IMR-90 (cell line): Measurements from ENCODE around the gene PLEKHB1. TPM values are rescaled to one million over a fixed set of nuclear protein-coding genes. Genes with fewer than 3 reads are reported as not detected.

Experiments used
- ATAC-seq: fragments of 200-7000 bp; cut with Tn5 transposase; 2 replicates; pipeline ENCODE4 v1.9.1; 2020; ENCODE audit warnings: low read depth, mild to moderate bottlenecking, moderate library complexity
- BruUV-seq: library from RNA; stranded (reverse); fragments of 400-500 nt; replicated peaks from 2 replicates; lab custom pipeline; 2021; lab: Mats Ljungman, UMichigan
- CTCF ChIA-PET: fragments of 300-600 bp; formaldehyde crosslinking; extraction: SDS; loops from one replicate; lab custom pipeline; 2021; ENCODE audit warnings: antibody characterized with exemption; lab: Yijun Ruan, JAX
- POLR2A ChIA-PET: fragments of 300-600 bp; sonication (Branson Sonifier 250); formaldehyde crosslinking; loops from one replicate; lab custom pipeline; 2022; ENCODE audit warnings: antibody characterized with exemption; ENCODE audit not compliant: unreplicated experiment; lab: Charles Lee
- DNase-seq: peaks from one replicate; pipeline ENCODE4 v3.0.0; 2013
- H2AFZ ChIP-seq: replicated peaks from 2 replicates; pipeline ENCODE3; 2013; ENCODE audit warnings: low read length, mild to moderate bottlenecking; ENCODE audit not compliant: poor library complexity
- H2AK5ac ChIP-seq: 2 replicates; pipeline ENCODE4 v1.6.1; 2013; ENCODE audit warnings: low read depth, low read length, inconsistent platforms
- H2AK9ac ChIP-seq: replicated peaks from 2 replicates; pipeline ENCODE3; 2013; ENCODE audit warnings: mild to moderate bottlenecking, low read depth, low read length, moderate library complexity; ENCODE audit not compliant: poor library complexity
- H2BK120ac ChIP-seq: 2 replicates; pipeline ENCODE4 v1.6.1; 2013; ENCODE audit warnings: low read depth, low read length, inconsistent platforms
- H2BK15ac ChIP-seq: 3 replicates; pipeline ENCODE4 v1.6.1; 2013; ENCODE audit warnings: low read depth, low read length, inconsistent platforms
- H2BK20ac ChIP-seq: 2 replicates; pipeline ENCODE4 v1.6.1; 2013; ENCODE audit warnings: low read depth, mild to moderate bottlenecking, inconsistent platforms, low read length, moderate library complexity
- H2BK5ac ChIP-seq: 2 replicates; pipeline ENCODE4 v1.6.1; 2013; ENCODE audit warnings: mild to moderate bottlenecking, low read depth, low read length, inconsistent platforms; ENCODE audit not compliant: poor library complexity, severe bottlenecking
- H3K14ac ChIP-seq: replicated peaks from 2 replicates; pipeline ENCODE4 v1.6.1; 2013; ENCODE audit warnings: low read depth, low read length, inconsistent platforms
- H3K18ac ChIP-seq: 2 replicates; pipeline ENCODE4 v1.6.1; 2013; ENCODE audit warnings: low read depth, low read length, control low read depth
- H3K23ac ChIP-seq: 2 replicates; pipeline ENCODE4 v1.6.1; 2013; ENCODE audit warnings: low read depth, low read length, inconsistent platforms
- H3K27ac ChIP-seq: 2 replicates; pipeline ENCODE4 v1.5.1; 2013; ENCODE audit warnings: mild to moderate bottlenecking, control low read depth, low read length; ENCODE audit not compliant: insufficient read depth
- H3K27me3 ChIP-seq: 2 replicates; pipeline ENCODE4 v1.6.1; 2013; ENCODE audit warnings: low read length; ENCODE audit not compliant: control insufficient read depth, insufficient read depth
- H3K36me3 ChIP-seq: 2 replicates; pipeline ENCODE4 v1.6.1; 2013; ENCODE audit warnings: low read length, mixed read lengths; ENCODE audit not compliant: control insufficient read depth, insufficient read depth
- H3K4ac ChIP-seq: 2 replicates; pipeline ENCODE4 v1.6.1; 2013; ENCODE audit warnings: low read depth, low read length, inconsistent platforms
- H3K4me1 ChIP-seq: 2 replicates; pipeline ENCODE4 v1.6.1; 2013; ENCODE audit warnings: low read length, mixed read lengths; ENCODE audit not compliant: control insufficient read depth, insufficient read depth
- H3K4me2 ChIP-seq: 2 replicates; pipeline ENCODE4 v1.6.1; 2013; ENCODE audit warnings: low read depth, mild to moderate bottlenecking, control low read depth, low read length, moderate library complexity
- H3K4me3 ChIP-seq: 2 replicates; pipeline ENCODE4 v1.5.1; 2013; ENCODE audit warnings: low read depth, mild to moderate bottlenecking, control low read depth, low read length, moderate library complexity; ENCODE audit not compliant: insufficient read depth
- H3K56ac ChIP-seq: 2 replicates; pipeline ENCODE4 v1.6.1; 2013; ENCODE audit warnings: low read length, inconsistent platforms; ENCODE audit not compliant: insufficient read depth; ENCODE audit errors: extremely low read depth
- H3K79me1 ChIP-seq, 2 experiments: 2 replicates each; pipeline ENCODE4 v1.6.1; 2013; ENCODE audit warnings: low read length in 2 of 2, inconsistent platforms in 1 of 2, low read depth in 1 of 2
- H3K9ac ChIP-seq: 2 replicates; pipeline ENCODE4 v1.6.1; 2013; ENCODE audit warnings: low read depth, low read length, control low read depth
- H3K9me1 ChIP-seq: 2 replicates; pipeline ENCODE4 v1.6.1; 2013; ENCODE audit warnings: low read length, inconsistent platforms; ENCODE audit not compliant: insufficient read depth
- H3K9me3 ChIP-seq: 2 replicates; pipeline ENCODE4 v1.6.1; 2013; ENCODE audit warnings: low read length; ENCODE audit not compliant: control insufficient read depth, insufficient read depth
- H4K20me1 ChIP-seq: 2 replicates; pipeline ENCODE4 v1.6.1; 2013; ENCODE audit warnings: low read length, inconsistent platforms; ENCODE audit not compliant: insufficient read depth
- H4K5ac ChIP-seq: 2 replicates; pipeline ENCODE4 v1.6.1; 2013; ENCODE audit warnings: mild to moderate bottlenecking, low read depth, low read length, control low read depth
- H4K8ac ChIP-seq, 2 experiments: 2 replicates each; pipeline ENCODE4 v1.6.1; 2013; ENCODE audit warnings: low read depth in 2 of 2, low read length in 2 of 2, control low read depth in 1 of 2, inconsistent platforms in 1 of 2
- H4K91ac ChIP-seq: 2 replicates; pipeline ENCODE4 v1.6.1; 2013; ENCODE audit warnings: low read depth, low read length, inconsistent platforms; ENCODE audit not compliant: insufficient read depth
- BHLHE40 ChIP-seq: fragments of 150-350 bp; IDR thresholded peaks from 2 replicates; pipeline ENCODE4 v1.6.1; 2016; ENCODE audit warnings: mild to moderate bottlenecking, low read depth, low read length
- CEBPB ChIP-seq: IDR thresholded peaks from 2 replicates; pipeline ENCODE4 v1.6.1; 2012; ENCODE audit warnings: low read depth, low read length, improper control_type of control experiment
- CHD1 ChIP-seq: IDR thresholded peaks from 2 replicates; pipeline ENCODE4 v1.6.1; 2012; ENCODE audit warnings: low read depth, low read length, improper control_type of control experiment
- CTCF ChIP-seq: conservative IDR thresholded peaks from 2 replicates; pipeline ENCODE4 v1.5.1; 2012; ENCODE audit warnings: mild to moderate bottlenecking, low read depth, low read length, improper control_type of control experiment
- ELK1 ChIP-seq: fragments of 150-350 bp; IDR thresholded peaks from 2 replicates; pipeline ENCODE4 v1.6.1; 2016; ENCODE audit warnings: low read depth, mild to moderate bottlenecking, low read length, moderate library complexity, borderline replicate concordance
- FOS ChIP-seq: fragments of 150-350 bp; IDR thresholded peaks from 2 replicates; pipeline ENCODE4 v1.6.1; 2016; ENCODE audit warnings: low read depth, low read length
- MAFK ChIP-seq: IDR thresholded peaks from 2 replicates; pipeline ENCODE4 v1.6.1; 2012; ENCODE audit warnings: low read depth, low read length, improper control_type of control experiment
- MAZ ChIP-seq: IDR thresholded peaks from 2 replicates; pipeline ENCODE4 v1.6.1; 2012; ENCODE audit warnings: low read depth, mild to moderate bottlenecking, low read length, improper control_type of control experiment, moderate library complexity, borderline replicate concordance
- MXI1 ChIP-seq: IDR thresholded peaks from 2 replicates; pipeline ENCODE4 v1.6.1; 2012; ENCODE audit warnings: low read depth, mild to moderate bottlenecking, low read length, moderate library complexity, borderline replicate concordance
- NFE2L2 ChIP-seq: fragments of 150-350 bp; IDR thresholded peaks from 2 replicates; pipeline ENCODE4 v1.6.1; 2016; ENCODE audit warnings: low read depth, mild to moderate bottlenecking, low read length
- POLR2A ChIP-seq: IDR thresholded peaks from 2 replicates; pipeline ENCODE4 v1.6.1; 2012; ENCODE audit warnings: mild to moderate bottlenecking, low read depth, low read length
- RAD21 ChIP-seq: IDR thresholded peaks from 2 replicates; pipeline ENCODE4 v1.6.1; 2012; ENCODE audit warnings: low read length, improper control_type of control experiment
- RCOR1 ChIP-seq: IDR thresholded peaks from 2 replicates; pipeline ENCODE4 v1.6.1; 2012; ENCODE audit warnings: mild to moderate bottlenecking, low read length, improper control_type of control experiment; ENCODE audit not compliant: insufficient replicate concordance
- RFX5 ChIP-seq: IDR thresholded peaks from 2 replicates; pipeline ENCODE4 v1.8.0; 2012; ENCODE audit warnings: low read depth, mild to moderate bottlenecking, low read length, moderate library complexity
- SMC3 ChIP-seq: fragments of 150-350 bp; IDR thresholded peaks from 2 replicates; pipeline ENCODE4 v1.6.1; 2016; ENCODE audit warnings: low read depth, mild to moderate bottlenecking, antibody characterized with exemption, low read length, moderate library complexity
- USF2 ChIP-seq: fragments of 150-350 bp; IDR thresholded peaks from 2 replicates; pipeline ENCODE4 v1.6.1; 2017; ENCODE audit warnings: mild to moderate bottlenecking, antibody characterized with exemption, low read length, low read depth
- WGBS, 2 experiments: methylation state at CpG; one replicate each; pipeline versions ENCODE4 v1.1.5 to v1.1.7; 2013; ENCODE audit warnings: missing lambda C conversion rate in 2 of 2; ENCODE audit not compliant: insufficient read length in 1 of 2; ENCODE audit errors: extremely low coverage in 2 of 2; 5-methylcytosine and 5-hydroxymethylcytosine counted together
- dilution Hi-C: fragments of 300-500 bp; cut with HindIII; formaldehyde crosslinking; loops from one replicate; pipeline ENCODE4 v1.14.3; 2018; ENCODE audit warnings: low sequenced_read_pairs; ENCODE audit not compliant: unreplicated experiment
- in situ Hi-C: fragments of 300-500 bp; cut with MboI; formaldehyde crosslinking; loops from 3 replicates; pipeline ENCODE4 v1.14.3; 2019; ENCODE audit warnings: low sequenced_read_pairs, inconsistent platforms, mixed read lengths
- intact Hi-C: fragments of 100-400 bp; cut with micrococcal nuclease; formaldehyde crosslinking; loops from 2 replicates; pipeline ENCODE4 v1.10.0; 2022
- polyA plus RNA-seq, 3 experiments: library from polyadenylated mRNA; depleted of rRNA; stranded (reverse); fragments of >200 nt; gene quantifications; 2 replicates each; pipeline ENCODE4 v1.2.3, GENCODE V29; 2012; ENCODE audit warnings: low replicate concordance in 1 of 3
- total RNA-seq: library from RNA; depleted of rRNA; stranded (reverse); fragments of >200 nt; gene quantifications from 2 replicates; pipeline ENCODE4 v1.2.3, GENCODE V29; 2012

PLEKHB1 gene
- total and polyA plus RNA-seq, 2 of the 4 experiments (the other 2 are of a cell fraction) = 0.36 to 0.86 TPM

- Histone ChIP-seq H3K9ac (no peak overlapping the region), H3K9me1 (peaks cover 3% of the 10 kb centered on the region; the same call in 1 of the 2 replicates), H3K14ac (no peak overlapping the region), H2BK15ac (no peak overlapping the region), H3K79me1 (peaks cover 3 to 24% of the 10 kb centered on the region in 2 experiments), H2AFZ (no peak overlapping the region), H3K4me1 (no peaks in the 10 kb centered on the region), H2AK9ac (no peak overlapping the region), H2BK20ac (no peak overlapping the region), H3K4me3 (no peak overlapping the region), H4K20me1 (no peaks in the 10 kb centered on the region), H2AK5ac (no peak overlapping the region), H3K23ac (no peak overlapping the region), H3K56ac (no peak overlapping the region), H3K4me2 (no peak overlapping the region), H4K91ac (no peak overlapping the region), H3K36me3 (peaks cover 10% of the 10 kb centered on the region), H4K8ac (no peak overlapping the region), H4K5ac (no peak overlapping the region), H3K27me3 (no peaks in the 10 kb centered on the region), H3K27ac (no peak overlapping the region), H3K9me3 (no peaks in the 10 kb centered on the region), H3K18ac (no peak overlapping the region), H2BK5ac (no peak overlapping the region), H2BK120ac (no peak overlapping the region), H3K4ac (no peak overlapping the region)
- ATAC-seq (no peak), DNase-seq (no peak)
- CTCF ChIA-PET = no interaction called here
- in situ Hi-C loops = no loop called here
- intact Hi-C loops = no loop called here
- TF ChIP-seq MAZ (no peak), NFE2L2 (no peak), CHD1 (no peak), SMC3 (no peak), ELK1 (no peak), POLR2A (no peak), RFX5 (no peak), CEBPB (no peak), FOS (no peak), BHLHE40 (no peak), USF2 (no peak), CTCF (no peak), MXI1 (no peak), MAFK (no peak), RAD21 (no peak), RCOR1 (no peak)
- WGBS, 2 experiments = no CpG with 5 or more reads among the region's 4 CpGs
- no TSS peak for BruUV-seq
- dilution Hi-C loops = no loop called here
- POLR2A ChIA-PET = interaction anchor here (0.6 kb wide), 1 partner anchor 67 kb away, joined by 3 read pairs; no protein-coding TSS in a partner anchor
Observed at GRCh38 chr11:73693899-73694525, 47.6 kb downstream of the PLEKHB1 start.
